Adipose tissue (tissue), 3 donors: ENCODE data around the gene POLR1A. TPM values are rescaled to one million over a fixed set of nuclear protein-coding genes. Genes with fewer than 3 reads are reported as not detected.
A peak's percentile ranks its signal among the peaks of the same experiment; 100 is the strongest.

ENCODE experiments used
- H3K27ac ChIP-seq: one replicate; pipeline ENCODE4 v1.5.1; 2013; ENCODE audit warnings: low read depth, low read length
- WGBS, 3 donors: extraction: QIAGEN DNeasy Blood & Tissue Kit; methylation state at CpG; one replicate each; pipeline ENCODE4 v1.1.7; 2013; 5-methylcytosine and 5-hydroxymethylcytosine counted together
- polyA plus RNA-seq, 3 donors: library from polyadenylated mRNA; stranded (reverse); fragments of 200-250 nt; gene quantifications; one replicate each; pipeline ENCODE4 v1.2.3, GENCODE V29; 2013
- donor health status: healthy with polysubstance abuse.
- donor health status: Bipolar disorder and iron deficiency.
- donor health status: healthy.

Gene POLR1A
- polyA plus RNA-seq, 3 donors: 2.7 to 7.3 (median 3.9) TPM

DNA sequence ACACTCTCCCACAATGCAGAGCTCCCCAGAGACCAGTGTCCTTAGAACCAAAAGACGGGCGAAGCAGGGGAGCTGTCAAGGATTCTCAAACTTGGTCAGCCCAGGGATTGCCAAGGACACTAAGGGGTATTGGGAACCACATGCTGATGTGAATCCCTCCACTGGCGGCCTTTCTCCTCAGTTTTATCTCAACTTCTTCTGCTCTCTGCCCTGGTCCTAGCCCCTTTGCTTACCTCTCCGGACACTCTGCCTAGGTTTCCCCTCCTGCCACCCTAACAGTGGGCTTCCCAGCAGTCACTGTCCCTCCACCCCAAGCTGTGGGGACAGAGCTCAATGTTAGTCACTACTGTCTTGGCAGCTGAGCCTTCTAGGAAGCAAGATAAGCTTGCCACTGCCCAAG, 61.1 kb downstream of the POLR1A start:
- WGBS, 3 donors: 94 to 99% (median 94%) methylated on average over 4 of the region's 4 CpGs

DNA sequence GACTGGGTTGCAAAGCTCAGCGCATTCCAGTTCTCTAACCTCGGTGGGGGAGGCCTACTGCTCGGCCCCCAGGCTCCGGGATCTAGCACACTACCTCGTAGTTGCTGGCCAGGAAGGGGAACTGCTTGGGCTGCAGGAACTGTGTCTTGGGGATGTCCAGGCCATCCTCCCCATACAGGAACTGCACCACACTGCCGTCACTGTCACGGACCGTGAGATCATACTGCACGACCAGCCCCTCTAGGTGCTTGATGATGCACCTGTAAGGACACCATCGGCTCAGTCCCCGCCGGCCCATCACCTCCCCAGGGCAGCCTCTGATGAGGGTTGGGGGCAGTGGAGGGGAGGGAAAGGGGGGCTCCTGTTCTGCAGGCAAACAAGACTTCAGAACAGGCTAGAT, 61.6 kb downstream of the POLR1A start:
- H3K27ac ChIP-seq: no peak overlapping the region
- WGBS, 3 donors: 87 to 97% (median 91%) methylated on average over 12 of the region's 12 CpGs

More for the DNA sequence above, 61.1 kb downstream of the POLR1A start:
- H3K27ac ChIP-seq: no peak overlapping the region

DNA sequence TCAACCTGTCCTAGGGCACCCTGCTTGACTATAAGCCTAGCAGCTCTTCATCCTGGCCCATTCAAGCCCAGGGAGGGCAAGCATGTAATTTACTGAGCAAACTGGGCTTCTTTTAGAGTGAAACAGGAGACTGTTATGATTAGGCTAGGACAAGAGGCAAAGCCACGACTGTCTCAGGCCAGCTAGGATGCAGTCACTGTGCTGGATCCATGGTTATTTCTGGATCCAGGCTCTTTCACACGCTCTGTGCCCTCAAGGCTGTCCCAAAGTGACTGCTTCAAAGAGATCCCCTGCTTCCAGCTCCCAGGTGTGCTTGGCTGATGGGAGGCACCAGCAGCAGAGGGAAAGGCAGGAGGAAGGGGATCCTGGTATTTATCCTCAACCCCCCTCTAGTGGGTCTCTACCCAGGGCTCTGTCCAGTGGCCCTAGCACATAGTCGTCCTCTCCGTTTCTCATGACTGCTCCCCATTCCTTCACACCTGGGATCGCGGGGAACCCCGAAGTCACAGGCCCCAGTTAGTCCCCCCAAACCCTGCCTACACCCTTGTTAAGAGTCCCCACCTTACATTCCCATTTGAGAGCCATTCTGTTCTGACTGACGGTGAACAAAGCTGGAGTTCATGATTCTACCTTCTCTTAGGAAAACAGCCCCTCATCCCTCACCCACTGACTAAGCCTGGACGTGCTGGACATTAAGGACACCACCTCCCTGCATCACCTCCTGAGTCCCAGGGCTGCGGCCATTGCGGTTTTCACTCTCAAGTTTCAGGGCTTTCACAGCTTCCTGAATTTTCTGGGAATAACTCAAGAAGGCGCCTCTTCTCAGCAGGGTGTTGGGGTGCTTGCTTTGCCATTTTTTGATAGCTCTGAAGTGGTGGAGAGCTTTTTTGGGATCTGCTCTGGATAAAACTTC, 63.2 kb downstream of the POLR1A start:
- 93 to 96% (median 96%) methylated on average over 12 of the region's 12 CpGs for WGBS, 3 donors
- H3K27ac ChIP-seq: no peak overlapping the region

GRCh38 chr2:86039963-86040655, 65.6 kb downstream of the POLR1A start:
- no peak overlapping the region for H3K27ac ChIP-seq
- 93 to 96% (median 94%) methylated on average over 12 of the region's 12 CpGs for WGBS, 3 donors

DNA sequence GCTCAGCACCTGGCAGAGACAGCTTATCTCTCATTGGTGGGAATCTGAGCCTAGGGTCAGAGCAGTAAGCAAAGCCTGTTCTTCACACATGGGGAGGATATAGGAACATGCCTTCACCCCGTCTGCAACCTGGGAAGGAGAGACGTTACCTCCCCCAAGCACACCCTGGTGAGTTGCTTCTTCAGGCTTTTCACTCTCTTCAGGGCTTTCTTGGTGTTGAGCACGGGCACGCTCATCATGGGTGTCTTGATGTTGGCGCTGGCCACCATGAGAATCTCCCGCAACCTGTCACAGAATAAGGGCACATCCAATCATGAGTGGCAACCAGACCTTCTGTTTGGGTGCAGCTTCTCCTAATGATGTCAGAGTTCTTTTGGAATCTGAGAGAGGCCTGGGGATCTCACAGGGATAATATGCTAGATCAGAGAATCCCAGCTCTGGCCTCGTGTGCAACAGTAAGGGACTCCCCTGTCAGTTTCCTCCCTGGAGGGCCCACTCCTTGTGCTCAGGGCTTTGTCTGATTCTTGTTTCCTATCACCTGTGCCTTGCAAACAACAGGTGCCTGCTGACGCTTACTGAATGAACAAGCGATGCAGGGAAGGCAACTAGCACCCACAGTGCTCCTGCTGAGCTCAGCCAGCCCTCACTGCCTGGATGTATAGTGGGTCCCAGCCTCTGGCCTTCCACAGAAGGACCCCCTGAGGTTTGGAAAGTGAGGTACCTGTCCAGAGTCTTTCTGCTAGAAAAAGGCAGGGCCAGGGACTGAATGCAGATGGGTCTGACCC, 66.3 kb downstream of the POLR1A start:
- 92 to 96% (median 94%) methylated on average over 9 of the region's 9 CpGs for WGBS, 3 donors

GRCh38 chr2:86038291-86039081, 67.2 kb downstream of the POLR1A start:
- no peak overlapping the region for H3K27ac ChIP-seq
- WGBS, 3 donors: 54 to 76% (median 56%) methylated on average over 12 of the region's 12 CpGs

More for the DNA sequence above, 66.3 kb downstream of the POLR1A start:
- H3K27ac ChIP-seq: no peak overlapping the region

DNA sequence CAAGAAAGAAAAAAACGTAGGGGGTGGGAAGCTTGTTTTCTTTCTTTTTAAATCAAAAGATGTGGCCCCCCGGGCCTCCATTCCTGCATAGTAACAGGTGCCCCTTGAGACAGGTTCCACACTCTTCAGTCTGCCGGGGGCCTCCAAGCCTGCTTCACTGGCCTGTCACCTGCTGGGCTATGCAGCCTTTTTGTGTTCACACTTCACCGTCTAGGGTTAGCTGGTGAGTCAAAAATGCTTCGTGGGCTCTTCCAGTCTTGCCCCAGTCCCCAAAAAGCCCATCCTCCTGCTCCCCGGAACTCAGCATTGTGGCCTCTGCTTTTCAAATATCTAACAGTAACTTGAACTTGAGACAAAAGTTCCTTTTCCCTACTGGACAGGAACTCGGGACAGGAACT, 67.9 kb downstream of the POLR1A start:
- peak overlapping the region; percentile 39 for H3K27ac ChIP-seq
- 52 to 80% (median 55%) methylated on average over 7 of the region's 7 CpGs for WGBS, 3 donors

DNA sequence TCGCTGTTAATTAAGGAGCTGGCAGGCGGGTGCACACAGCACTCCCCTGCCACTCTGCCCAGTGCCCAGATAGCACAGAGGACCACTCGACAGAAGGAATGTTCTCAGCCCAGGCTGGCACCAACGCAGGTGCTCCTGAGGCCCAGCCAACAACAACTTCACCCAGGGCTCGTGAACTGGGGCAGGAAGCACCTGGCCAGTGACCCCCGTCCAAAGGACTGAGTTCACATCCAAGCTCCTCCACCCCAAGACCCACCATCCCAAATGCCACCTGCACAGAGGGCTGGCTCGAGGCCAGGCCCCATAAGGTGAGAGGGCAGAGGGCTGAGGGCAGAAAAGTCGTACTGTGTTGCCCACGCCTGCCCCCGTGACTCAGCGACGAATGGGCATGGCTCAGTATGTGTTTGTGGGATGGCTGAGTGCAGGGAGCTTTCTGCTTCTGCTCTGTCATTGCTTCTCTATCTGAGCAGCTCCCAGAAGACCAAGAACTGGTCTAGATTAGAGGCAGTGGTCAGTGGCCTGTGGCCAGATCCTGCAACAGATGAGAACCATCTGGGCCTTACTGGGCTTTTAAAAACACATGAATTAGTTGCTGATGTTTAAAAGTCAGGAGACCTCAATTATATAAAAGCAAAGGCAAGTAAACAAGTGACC, 68.4 kb downstream of the POLR1A start:
- 20 to 47% (median 28%) methylated on average over 12 of the region's 12 CpGs for WGBS, 3 donors
- peak overlapping the region; percentile 70 for H3K27ac ChIP-seq

GRCh38 chr2:86036669-86037138, 69.0 kb downstream of the POLR1A start:
- peak overlapping the region; percentile 84 for H3K27ac ChIP-seq
- 11 to 31% (median 20%) methylated on average over 7 of the region's 7 CpGs for WGBS, 3 donors

- H3K27ac ChIP-seq: no peak overlapping the region
- WGBS, 3 donors: 12 to 16% (median 12%) methylated on average over 10 of the region's 10 CpGs
Observed at GRCh38 chr2:86035883-86036668, 69.6 kb downstream of the POLR1A start.

DNA sequence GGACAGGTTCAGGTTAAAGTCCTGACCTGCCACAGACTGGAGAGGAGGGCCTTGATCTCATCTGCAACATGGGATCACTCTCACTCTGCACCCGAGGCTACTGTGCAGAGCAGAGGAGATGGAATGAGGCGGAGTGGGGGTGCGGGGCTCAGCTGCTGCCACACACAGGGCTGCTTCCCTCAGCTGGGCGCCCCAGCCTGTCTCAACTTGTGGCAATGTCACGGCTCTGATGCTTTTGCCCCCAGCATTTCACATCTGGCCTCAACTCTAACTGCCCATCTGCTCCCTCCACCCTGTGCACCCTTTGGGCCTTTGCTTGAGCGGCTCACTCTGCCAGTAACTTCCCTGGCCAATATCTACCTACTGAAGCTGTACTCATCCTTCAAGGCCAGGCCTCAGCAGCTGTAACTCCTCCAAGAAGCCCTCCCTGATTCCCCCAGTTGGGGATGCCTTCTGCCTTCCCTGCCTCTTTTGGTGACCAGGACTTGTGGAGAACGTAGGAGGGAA, 70.3 kb downstream of the POLR1A start:
- WGBS, 3 donors: 74 to 79% (median 78%) methylated on average over 7 of the region's 7 CpGs
- H3K27ac ChIP-seq: no peak overlapping the region

DNA sequence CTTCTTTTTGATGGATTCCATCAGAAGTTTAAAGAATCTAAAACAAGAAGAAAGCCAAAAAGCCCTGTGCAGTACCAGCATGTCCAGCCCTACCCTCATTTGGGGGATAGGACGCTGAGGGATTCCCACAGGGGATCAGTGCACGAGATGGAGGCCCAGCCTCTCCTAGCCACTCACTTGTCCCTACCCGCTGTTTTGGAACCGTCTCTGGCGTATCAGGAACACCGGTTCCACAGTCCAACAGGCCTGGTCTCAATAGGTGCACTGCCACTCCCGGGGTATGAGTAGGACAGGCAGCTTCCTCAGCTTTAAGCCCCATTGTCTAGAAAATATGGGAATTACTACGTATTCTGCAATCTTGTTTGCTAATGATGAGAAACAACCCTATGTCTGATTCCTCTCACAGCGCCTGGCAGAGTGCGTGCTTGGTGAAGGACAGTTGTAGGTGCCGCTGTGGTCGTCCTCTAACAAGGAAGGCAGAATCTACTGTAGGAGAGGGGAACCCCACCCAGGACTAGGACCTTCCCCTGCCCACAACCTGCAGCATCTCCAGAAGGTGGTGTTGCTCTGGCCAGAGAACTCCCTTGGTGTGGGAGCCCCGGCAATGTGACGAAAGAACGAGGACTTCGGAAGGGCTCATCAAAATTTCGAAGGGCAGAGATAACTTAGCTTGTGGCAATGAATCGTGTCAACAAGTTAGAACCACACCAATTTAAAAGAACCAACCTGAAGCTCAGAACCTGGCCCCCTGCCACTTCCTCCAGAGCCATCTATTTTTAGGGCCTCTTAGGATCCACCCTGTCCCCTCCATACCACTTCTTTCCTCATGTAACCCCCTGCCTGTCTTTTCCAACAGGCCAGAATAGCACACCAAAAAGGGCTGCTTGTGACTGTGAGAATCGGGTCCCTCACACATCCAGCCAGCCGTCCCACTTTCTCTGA, 71.7 kb downstream of the POLR1A start:
- WGBS, 3 donors: 95 to 96% (median 96%) methylated on average over 20 of the region's 20 CpGs
- no peak overlapping the region for H3K27ac ChIP-seq

DNA sequence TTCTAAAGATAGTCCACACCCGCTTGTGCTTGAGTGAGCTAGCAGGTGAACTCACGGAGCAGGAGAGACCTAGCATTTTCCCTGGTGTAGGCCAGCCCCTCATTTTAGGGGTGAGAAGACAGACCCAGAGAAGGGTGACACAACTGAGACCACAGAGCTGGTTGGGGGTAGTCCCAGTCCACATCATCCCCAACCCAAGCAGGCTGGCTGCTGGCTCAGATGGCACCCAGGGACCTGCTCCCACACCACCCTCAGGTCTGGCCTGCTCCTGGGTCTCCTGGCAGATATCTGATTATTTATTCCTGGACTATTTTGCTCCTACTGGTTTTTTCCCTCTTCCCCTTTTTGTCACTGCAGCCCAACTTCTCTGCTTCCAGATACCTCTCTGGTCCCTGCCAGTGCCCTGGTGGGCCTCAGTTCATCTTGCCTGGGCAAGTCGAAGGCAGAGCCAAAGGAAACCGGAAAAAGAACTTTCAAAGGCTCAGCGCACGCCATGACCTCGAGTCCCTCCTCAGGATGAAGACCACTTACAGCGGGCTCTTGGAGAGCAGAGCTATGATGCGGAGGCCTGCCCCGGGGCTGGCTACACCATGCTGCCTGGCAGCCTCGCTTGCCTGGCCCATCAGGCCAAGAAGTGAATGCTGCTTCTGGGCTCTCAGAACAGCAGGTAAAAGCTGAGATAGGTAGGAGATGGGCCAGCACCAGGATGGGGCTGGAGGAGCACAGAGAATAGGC, 72.7 kb downstream of the POLR1A start:
- no peak overlapping the region for H3K27ac ChIP-seq
- WGBS, 3 donors: 93 to 97% (median 96%) methylated on average over 11 of the region's 11 CpGs

DNA sequence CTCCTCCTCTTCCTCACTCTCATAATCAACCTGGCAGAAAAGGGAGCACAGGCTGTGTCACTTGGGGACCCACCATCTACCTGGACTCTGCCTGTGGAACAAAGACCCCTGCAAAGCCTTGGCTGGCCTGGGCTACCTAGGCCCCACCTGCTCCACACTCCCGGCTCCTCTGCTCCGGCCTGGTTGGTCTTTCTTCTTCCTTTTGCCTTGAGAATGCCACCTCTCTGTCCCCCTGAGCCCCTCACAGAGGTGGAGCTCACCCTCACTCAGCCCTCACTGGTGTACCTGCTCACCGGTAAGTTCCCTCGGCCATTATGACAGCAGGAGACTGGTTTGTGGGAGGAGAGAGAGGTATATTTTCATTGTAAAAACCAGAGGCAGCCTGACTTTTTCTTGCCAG, 74.1 kb downstream of the POLR1A start:
- 97 to 100% (median 98%) methylated on average over 4 of the region's 4 CpGs for WGBS, 3 donors

DNA sequence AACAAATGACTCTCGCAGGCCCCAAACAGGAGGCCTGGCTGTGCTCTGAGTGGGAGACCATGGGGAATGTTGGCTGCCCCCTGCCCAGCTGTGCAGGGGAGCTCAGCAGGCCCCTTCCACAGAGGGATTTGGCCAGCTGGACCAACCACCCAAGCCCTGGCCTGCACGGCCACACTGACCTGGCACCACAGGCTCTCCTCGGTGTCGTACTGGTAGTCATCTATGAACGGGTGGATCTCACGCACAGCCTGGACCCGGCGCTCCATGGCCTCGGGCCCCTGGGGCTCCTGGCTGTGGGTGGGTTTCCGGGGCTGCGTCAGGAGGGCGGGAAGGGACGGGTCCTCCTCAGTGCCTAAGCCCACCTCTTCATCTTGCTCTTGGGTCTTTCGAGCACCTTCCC, 74.5 kb downstream of the POLR1A start:
- no peak overlapping the region for H3K27ac ChIP-seq
- 94 to 99% (median 98%) methylated on average over 14 of the region's 14 CpGs for WGBS, 3 donors

More for the DNA sequence above, 74.1 kb downstream of the POLR1A start:
- H3K27ac ChIP-seq: no peak overlapping the region
